Skeletal muscle satellite cell (primary cell): ENCODE results near the gene ICOS.
A peak's percentile ranks its signal among the peaks of the same experiment; 100 is the strongest.

Experiments
- H3K27me3 ChIP-seq: 2 replicates; pipeline ENCODE4 v1.7.0; 2013; ENCODE audit warnings: low read length; ENCODE audit not compliant: control insufficient read depth, insufficient read depth
- H3K36me3 ChIP-seq: 2 replicates; pipeline ENCODE4 v1.7.0; 2013; ENCODE audit warnings: mild to moderate bottlenecking, control low read depth, low read length; ENCODE audit not compliant: insufficient read depth
- H3K4me1 ChIP-seq: 2 replicates; pipeline ENCODE4 v1.7.0; 2013; ENCODE audit warnings: low read length; ENCODE audit not compliant: control insufficient read depth, insufficient read depth
- H3K4me2 ChIP-seq: 2 replicates; pipeline ENCODE4 v1.7.0; 2013; ENCODE audit warnings: mild to moderate bottlenecking, low read length
- H3K4me3 ChIP-seq: 2 replicates; pipeline ENCODE4 v1.7.0; 2013; ENCODE audit warnings: low read length
- H3K9ac ChIP-seq: 2 replicates; pipeline ENCODE4 v1.7.0; 2013; ENCODE audit warnings: mild to moderate bottlenecking, low read depth, low read length, moderate library complexity
- H3K9me3 ChIP-seq: replicated peaks from 2 replicates; pipeline ENCODE4 v1.7.0; 2013; ENCODE audit warnings: mild to moderate bottlenecking, control low read depth, low read length

The ICOS gene

DNA sequence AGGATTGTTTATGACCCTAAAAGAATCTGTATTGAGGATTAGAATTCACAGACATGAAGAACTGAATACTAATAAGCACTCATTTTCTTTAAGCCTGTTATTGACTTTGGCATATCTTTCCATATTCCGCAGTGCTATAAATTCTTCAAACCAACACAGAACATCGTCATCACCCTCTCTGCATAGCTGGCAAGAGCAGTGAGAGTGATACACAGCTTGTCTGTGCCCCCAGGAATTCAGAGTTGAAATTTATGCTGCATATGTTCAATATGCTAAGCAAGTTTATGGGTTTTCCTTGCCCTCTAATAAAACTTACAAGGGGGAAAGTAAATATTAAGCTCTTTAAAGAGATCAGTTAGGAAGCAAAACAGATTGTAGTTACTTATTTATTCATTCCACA lies 36.3 kb upstream of the ICOS start:
- Histone ChIP-seq H3K9ac (no peak overlapping the region), H3K9me3 (no peaks in the 10 kb centered on the region), H3K36me3 (no peaks in the 10 kb centered on the region), H3K4me3 (no peak overlapping the region), H3K4me2 (no peak overlapping the region), H3K4me1 (no peaks in the 10 kb centered on the region), H3K27me3 (peaks cover 5% of the 10 kb centered on the region)

DNA sequence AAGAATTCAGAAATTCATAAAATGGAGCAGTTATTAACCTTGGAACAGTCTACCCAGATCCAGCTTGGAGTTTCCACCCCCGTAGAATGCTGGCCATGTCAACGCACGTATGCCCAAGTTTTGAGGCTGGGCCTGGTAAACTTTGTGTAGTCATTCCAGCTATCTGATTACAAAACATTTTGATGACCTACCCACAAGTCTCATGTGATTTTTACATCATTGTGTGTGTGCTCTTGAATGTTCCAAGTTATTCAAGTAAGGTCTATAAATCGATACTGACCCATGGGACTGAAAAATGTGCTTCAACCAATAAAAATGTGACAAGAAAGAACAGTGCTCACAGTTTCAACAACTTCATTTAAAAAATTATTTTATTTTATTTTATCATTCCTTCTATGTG lies 32.5 kb upstream of the ICOS start:
- Histone ChIP-seq H3K36me3 (no peaks in the 10 kb centered on the region), H3K4me1 (peaks cover 5% of the 10 kb centered on the region), H3K9me3 (no peaks in the 10 kb centered on the region), H3K4me3 (no peak overlapping the region), H3K9ac (no peak overlapping the region), H3K27me3 (peaks cover 5% of the 10 kb centered on the region), H3K4me2 (no peak overlapping the region)

DNA sequence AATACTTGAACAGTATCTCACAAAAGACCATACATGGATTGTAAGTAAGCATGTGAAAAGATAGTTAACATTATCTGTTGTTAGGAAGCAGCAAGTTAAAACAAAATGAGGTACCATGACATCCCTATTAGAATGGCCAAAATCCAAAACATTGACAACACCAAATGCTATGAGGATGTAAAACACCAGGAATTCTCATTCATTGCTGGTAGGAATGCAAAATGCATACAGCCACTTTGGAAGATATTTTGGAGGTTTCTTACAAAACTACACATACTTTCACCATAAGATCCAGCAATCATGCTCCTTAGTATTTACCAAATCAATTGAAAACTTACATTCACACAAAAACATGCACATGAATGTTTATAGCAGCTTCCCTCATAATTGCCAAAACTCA lies 30.9 kb upstream of the ICOS start:
- H3K36me3 ChIP-seq = no peaks in the 10 kb centered on the region
- peaks cover 10% of the 10 kb centered on the region for H3K4me1 ChIP-seq
- H3K9me3 ChIP-seq = no peaks in the 10 kb centered on the region
- no peaks in the 10 kb centered on the region for H3K27me3 ChIP-seq
- no peak overlapping the region for H3K4me2 ChIP-seq
- H3K9ac ChIP-seq = no peak overlapping the region
- no peak overlapping the region for H3K4me3 ChIP-seq

DNA sequence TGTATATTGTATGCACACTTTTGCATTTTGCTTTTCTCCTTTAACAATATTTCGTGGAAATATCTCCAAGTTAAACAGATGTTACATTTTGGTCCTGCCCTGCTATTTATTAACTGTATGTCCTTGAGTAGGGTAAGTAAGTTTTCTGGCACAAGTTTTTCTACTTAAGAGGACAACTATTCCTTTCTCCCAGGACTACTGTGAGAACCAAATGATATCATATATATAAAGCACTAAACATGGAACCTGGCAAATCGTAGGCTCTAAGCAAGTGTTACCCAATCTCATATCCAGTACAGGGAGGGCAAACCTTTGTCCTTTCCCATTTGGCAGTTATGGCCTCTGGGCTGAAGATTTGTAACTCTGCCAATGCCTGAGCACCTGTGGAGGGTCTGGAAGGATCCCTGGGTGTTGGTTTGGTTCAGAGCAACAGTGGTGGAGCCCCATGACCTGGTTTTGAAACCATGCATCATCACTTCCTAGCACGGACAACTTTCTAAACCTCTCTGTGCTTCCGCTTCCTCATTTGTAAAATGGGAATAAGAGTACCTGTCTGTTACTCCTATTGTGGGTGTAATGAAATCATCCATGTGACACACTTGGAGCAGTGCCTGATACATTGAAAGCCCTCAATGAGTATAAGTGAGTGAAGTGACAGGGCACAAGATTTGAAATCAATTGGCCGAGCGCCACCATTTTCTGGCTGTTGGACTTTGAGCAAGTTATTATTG lies 28.3 kb upstream of the ICOS start:
- no peak overlapping the region for H3K4me3 ChIP-seq
- no peaks in the 10 kb centered on the region for H3K9me3 ChIP-seq
- H3K9ac ChIP-seq = no peak overlapping the region
- no peaks in the 10 kb centered on the region for H3K36me3 ChIP-seq
- H3K4me1 ChIP-seq = peaks cover 10% of the 10 kb centered on the region
- H3K27me3 ChIP-seq = no peaks in the 10 kb centered on the region
- no peak overlapping the region for H3K4me2 ChIP-seq

DNA sequence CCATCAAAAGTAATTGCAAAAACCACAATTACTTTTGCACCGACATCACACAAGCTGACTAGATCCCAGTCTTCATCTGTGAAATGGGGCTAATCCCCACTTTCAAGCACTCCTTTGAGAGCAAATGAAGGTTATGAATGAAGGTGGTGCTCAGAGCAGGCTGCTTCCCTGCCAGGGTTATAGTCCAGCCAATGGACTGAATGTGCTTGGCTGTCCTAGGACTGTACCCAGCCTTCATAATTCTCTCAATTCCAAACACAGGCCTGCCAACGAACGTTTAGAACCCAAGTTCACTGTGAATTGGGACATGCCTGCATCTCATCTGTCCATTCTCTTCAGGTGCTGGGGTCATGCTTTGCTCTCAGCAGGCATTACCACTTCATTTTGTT lies 27.8 kb upstream of the ICOS start:
- Histone ChIP-seq H3K4me2 (peak overlapping the region; percentile 88), H3K9ac (peak overlapping the region; percentile 72), H3K4me1 (peaks cover 10% of the 10 kb centered on the region), H3K4me3 (no peak overlapping the region), H3K36me3 (no peaks in the 10 kb centered on the region), H3K27me3 (no peaks in the 10 kb centered on the region), H3K9me3 (no peaks in the 10 kb centered on the region)

DNA sequence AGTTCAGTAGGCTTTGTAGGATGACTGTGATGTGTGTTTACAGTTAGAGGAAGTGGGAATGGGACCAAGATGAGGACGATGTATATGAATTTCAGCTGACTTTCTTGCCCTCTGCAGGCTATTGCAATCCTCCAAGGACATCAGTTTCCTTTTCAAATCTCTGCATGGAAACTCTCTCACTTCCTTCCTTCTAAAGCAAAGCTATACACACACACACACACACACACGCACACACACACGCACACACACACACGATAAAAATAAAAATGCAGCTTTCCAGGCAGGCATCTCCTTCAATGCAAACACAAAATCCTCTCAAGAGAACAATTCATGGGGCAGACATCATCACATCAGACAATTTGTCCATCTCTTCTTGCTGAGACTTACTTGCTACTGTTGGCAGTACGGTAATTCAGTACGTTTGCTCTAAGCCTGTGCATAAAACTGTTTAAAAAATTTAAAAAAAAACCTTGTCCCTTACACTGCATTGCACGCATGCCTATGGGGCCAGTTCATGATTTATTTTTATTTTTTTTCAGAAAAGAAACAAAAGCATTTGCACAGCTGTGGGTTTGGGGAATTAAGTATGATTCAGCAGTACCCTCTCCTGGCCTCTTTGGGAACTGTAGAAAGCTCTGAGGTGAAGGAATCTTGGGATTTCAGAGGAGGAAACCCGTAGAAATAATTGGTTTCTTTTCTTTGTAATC lies 27.1 kb upstream of the ICOS start:
- Histone ChIP-seq H3K9me3 (no peaks in the 10 kb centered on the region), H3K4me3 (peak overlapping the region; percentile 62), H3K9ac (peak overlapping the region; percentile 72), H3K27me3 (no peaks in the 10 kb centered on the region), H3K36me3 (no peaks in the 10 kb centered on the region), H3K4me1 (peaks cover 10% of the 10 kb centered on the region), H3K4me2 (peak overlapping the region; percentile 88)

DNA sequence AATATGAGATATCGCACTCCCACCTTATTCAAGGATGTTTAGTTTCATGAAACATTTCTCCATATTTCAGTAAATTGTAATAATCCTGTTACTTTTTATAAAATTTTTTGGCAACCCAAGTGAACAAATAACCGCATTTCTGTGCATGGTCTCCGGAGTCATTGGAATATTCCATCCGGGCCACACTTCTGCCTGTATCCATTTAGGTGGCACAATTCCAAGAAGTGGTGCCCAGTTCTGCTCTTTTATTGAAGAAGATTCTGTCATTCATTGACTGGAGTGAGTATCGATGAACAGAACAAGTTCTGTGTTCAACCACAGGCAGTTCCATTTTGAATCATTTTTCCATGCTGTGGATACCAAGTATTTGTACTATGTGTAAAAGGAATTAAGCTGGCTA lies 26.6 kb upstream of the ICOS start:
- peak overlapping the region; percentile 88 for H3K4me2 ChIP-seq
- H3K4me3 ChIP-seq = peak overlapping the region; percentile 3
- H3K36me3 ChIP-seq = no peaks in the 10 kb centered on the region
- H3K9ac ChIP-seq = peak overlapping the region; percentile 72
- H3K4me1 ChIP-seq = peaks cover 10% of the 10 kb centered on the region
- H3K9me3 ChIP-seq = no peaks in the 10 kb centered on the region
- no peaks in the 10 kb centered on the region for H3K27me3 ChIP-seq

DNA sequence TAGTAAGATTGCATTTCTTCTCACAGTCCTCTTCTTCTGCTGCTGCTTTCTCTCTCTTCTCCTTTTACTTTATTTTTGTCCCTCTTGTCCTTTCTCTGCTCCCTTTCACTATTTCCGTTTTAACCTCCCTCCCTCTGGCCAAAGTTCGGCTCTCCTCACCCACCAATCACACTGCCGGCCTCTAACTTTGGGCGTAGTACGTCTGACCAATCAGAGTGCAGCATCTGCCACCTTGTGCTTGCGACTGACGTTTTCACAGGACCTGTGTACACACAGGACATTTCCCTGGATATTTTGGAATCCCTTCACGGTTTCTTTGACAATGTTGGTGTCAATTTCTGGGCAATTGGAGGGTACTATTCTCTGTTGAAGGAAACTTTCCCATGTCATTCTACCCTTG lies 22.6 kb upstream of the ICOS start:
- Histone ChIP-seq H3K4me2 (no peak overlapping the region), H3K9ac (no peak overlapping the region), H3K27me3 (peaks cover 4% of the 10 kb centered on the region), H3K36me3 (no peaks in the 10 kb centered on the region), H3K9me3 (no peaks in the 10 kb centered on the region), H3K4me3 (no peak overlapping the region), H3K4me1 (peaks cover 9% of the 10 kb centered on the region)

DNA sequence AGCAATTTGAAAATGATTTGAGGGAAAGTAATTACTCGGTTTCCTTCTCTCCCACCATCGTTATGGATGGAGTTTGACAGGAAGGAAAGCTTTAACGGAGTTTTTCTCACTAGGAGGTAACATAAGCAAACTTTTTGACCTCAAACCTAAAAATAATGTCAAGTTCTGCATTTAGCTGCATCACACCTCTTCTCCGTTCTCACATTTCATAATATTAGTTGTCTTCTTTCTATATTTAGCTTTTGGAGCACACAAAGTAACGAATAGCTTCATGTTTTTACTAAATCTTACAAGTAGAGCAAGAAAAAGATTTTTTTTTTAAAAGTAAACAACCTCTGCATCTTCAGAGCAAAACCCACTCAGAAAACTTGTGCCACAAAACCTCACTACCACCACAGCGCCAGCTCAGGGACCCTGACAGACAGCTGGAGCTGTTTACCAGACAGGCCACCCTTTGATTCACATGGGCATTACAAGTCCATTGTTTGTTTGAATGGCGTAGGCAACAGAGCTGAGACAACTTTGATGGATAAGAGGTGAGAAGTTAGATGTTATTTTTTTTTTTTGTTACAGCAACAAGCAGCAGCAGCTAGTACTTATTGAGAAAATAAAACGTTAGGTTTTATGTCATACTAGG lies 21.9 kb upstream of the ICOS start:
- no peak overlapping the region for H3K4me3 ChIP-seq
- no peaks in the 10 kb centered on the region for H3K36me3 ChIP-seq
- H3K9me3 ChIP-seq = no peaks in the 10 kb centered on the region
- H3K27me3 ChIP-seq = peaks cover 4% of the 10 kb centered on the region
- H3K9ac ChIP-seq = no peak overlapping the region
- H3K4me1 ChIP-seq = peaks cover 3% of the 10 kb centered on the region
- H3K4me2 ChIP-seq = no peak overlapping the region

DNA sequence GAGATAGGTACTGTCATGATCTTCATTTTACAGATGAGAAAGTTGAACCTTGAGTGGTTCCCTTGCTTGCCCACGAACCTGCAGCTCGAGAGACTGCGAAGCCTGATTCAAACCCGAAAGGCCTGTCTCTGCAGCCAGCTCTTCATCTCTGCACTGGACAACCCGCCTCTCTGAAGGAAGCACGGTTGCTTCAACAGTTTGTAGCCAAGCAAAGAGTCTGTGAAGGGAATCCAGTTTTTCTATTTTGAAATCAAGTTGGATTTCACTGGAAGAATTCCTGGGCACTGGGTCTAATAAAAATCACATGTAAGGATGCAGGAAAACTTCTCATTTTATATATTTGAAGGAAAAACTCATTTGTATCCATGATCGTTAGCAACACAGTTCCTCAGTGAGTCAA lies 21.3 kb upstream of the ICOS start:
- H3K4me3 ChIP-seq = no peak overlapping the region
- no peak overlapping the region for H3K4me2 ChIP-seq
- H3K9ac ChIP-seq = no peak overlapping the region
- H3K4me1 ChIP-seq = peaks cover 3% of the 10 kb centered on the region
- no peaks in the 10 kb centered on the region for H3K36me3 ChIP-seq
- no peaks in the 10 kb centered on the region for H3K9me3 ChIP-seq
- H3K27me3 ChIP-seq = peaks cover 4% of the 10 kb centered on the region

DNA sequence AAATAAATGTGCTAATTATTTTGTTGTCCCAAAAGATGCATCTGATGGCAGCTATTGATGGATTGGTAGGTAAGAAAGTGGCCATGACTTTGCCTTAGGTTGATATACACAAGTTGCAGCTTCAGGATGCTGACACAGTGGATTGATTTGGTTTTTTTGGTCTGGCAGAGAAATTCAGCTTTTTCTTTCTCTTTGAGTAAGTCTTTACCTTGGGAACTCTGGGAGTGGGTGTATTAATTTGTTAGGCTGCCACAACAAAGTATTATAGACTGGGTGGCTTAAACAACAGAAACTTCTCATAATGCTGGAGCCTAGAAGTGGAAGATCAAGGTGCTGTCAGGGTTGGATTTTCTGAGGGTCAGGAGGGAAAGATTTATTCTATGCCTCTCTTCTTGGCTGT lies 19.8 kb upstream of the ICOS start:
- Histone ChIP-seq H3K4me2 (no peak overlapping the region), H3K4me3 (no peak overlapping the region), H3K9me3 (no peaks in the 10 kb centered on the region), H3K4me1 (peaks cover 3% of the 10 kb centered on the region), H3K27me3 (peaks cover 4% of the 10 kb centered on the region), H3K9ac (no peak overlapping the region), H3K36me3 (no peaks in the 10 kb centered on the region)
